Activated CD4-positive, alpha-beta T cell treated with anti-CD3 and anti-CD28 coated beads, Interleukin-2, amount 10 ng/mL, durations not matched to agents 7 days and 5 days (primary cell): Measurements from ENCODE around the gene IGSF3. TPM values are rescaled to one million over a fixed set of nuclear protein-coding genes. Genes with fewer than 3 reads are reported as not detected.
"Not testable (repeated sequence)": the region's sequence is repeated elsewhere in the genome, so short reads cannot be mapped to it uniquely, and the experiment has no call there.

Experiments
- CTCF ChIA-PET: fragments of 350-600 bp; sonication (Branson Sonifier 250); formaldehyde crosslinking; loops from one replicate; lab custom pipeline; 2021; ENCODE audit warnings: antibody characterized with exemption; lab: Charles Lee
- POLR2A ChIA-PET: fragments of 350-600 bp; sonication (Branson Sonifier 250); formaldehyde crosslinking; loops from one replicate; lab custom pipeline; 2021; ENCODE audit warnings: antibody characterized with exemption; lab: Charles Lee
- DNase-seq: peaks from one replicate; pipeline ENCODE4 v3.0.0-alpha.2; 2020
- H3K27ac Mint-ChIP-seq: one replicate; pipeline ENCODE4 v1.8.0; 2021; ENCODE audit warnings: mild to moderate bottlenecking, moderate library complexity, mixed read lengths
- H3K27me3 Mint-ChIP-seq: one replicate; pipeline ENCODE4 v1.8.0; 2021; ENCODE audit warnings: mixed read lengths
- H3K36me3 Mint-ChIP-seq: one replicate; pipeline ENCODE4 v1.8.0; 2021; ENCODE audit warnings: low read depth, mixed read lengths
- H3K4me1 Mint-ChIP-seq: one replicate; pipeline ENCODE4 v1.8.0; 2021; ENCODE audit warnings: mixed read lengths
- H3K4me3 Mint-ChIP-seq: one replicate; pipeline ENCODE4 v1.8.0; 2021; ENCODE audit warnings: mild to moderate bottlenecking, moderate library complexity, mixed read lengths
- H3K9me3 Mint-ChIP-seq: one replicate; pipeline ENCODE4 v1.8.0; 2021; ENCODE audit warnings: mixed read lengths
- total RNA-seq, 2 experiments: library from RNA; stranded (reverse); gene quantifications; one replicate each; pipeline ENCODE4 v1.2.3, GENCODE V29; 2021

IGSF3 gene
- total RNA-seq, 2 experiments from 2014 or later = 0.35 to 0.77 TPM

- H3K9me3 Mint-ChIP-seq, CTCF ChIA-PET: not testable (repeated sequence)
Measured at GRCh38 chr1:116648325-116648724, 19.2 kb downstream of the IGSF3 start.

GRCh38 chr1:116647186-116647585, 20.3 kb downstream of the IGSF3 start:
- H3K4me1 Mint-ChIP-seq, CTCF ChIA-PET, H3K4me3 Mint-ChIP-seq, DNase-seq, H3K36me3 Mint-ChIP-seq, H3K9me3 Mint-ChIP-seq, H3K27me3 Mint-ChIP-seq, H3K27ac Mint-ChIP-seq, POLR2A ChIA-PET: not testable (repeated sequence)

More at GRCh38 chr1:116648325-116648724, 19.2 kb downstream of the IGSF3 start:
- peaks cover 13% of the 10 kb centered on the region for H3K27me3 Mint-ChIP-seq
- H3K27ac Mint-ChIP-seq, H3K4me1 Mint-ChIP-seq, POLR2A ChIA-PET, H3K36me3 Mint-ChIP-seq, H3K4me3 Mint-ChIP-seq, DNase-seq: not testable (repeated sequence)

- POLR2A ChIA-PET, H3K9me3 Mint-ChIP-seq, H3K27ac Mint-ChIP-seq, H3K4me1 Mint-ChIP-seq, H3K27me3 Mint-ChIP-seq, H3K4me3 Mint-ChIP-seq, CTCF ChIA-PET, H3K36me3 Mint-ChIP-seq: not testable (repeated sequence)
- peak; percentile 12 for DNase-seq
Measured at GRCh38 chr1:116646673-116647170, 20.8 kb downstream of the IGSF3 start.

GRCh38 chr1:116645802-116646672, 21.5 kb downstream of the IGSF3 start:
- H3K27me3 Mint-ChIP-seq, H3K9me3 Mint-ChIP-seq, H3K27ac Mint-ChIP-seq, POLR2A ChIA-PET, DNase-seq, H3K4me3 Mint-ChIP-seq, H3K4me1 Mint-ChIP-seq, CTCF ChIA-PET, H3K36me3 Mint-ChIP-seq: not testable (repeated sequence)

- H3K9me3 Mint-ChIP-seq, H3K4me3 Mint-ChIP-seq, H3K36me3 Mint-ChIP-seq, H3K4me1 Mint-ChIP-seq, POLR2A ChIA-PET, DNase-seq, H3K27me3 Mint-ChIP-seq, H3K27ac Mint-ChIP-seq, CTCF ChIA-PET: not testable (repeated sequence)
Measured at GRCh38 chr1:116644993-116645392, 22.5 kb downstream of the IGSF3 start.

GRCh38 chr1:116644096-116644495, 23.4 kb downstream of the IGSF3 start:
- H3K27me3 Mint-ChIP-seq, H3K4me1 Mint-ChIP-seq, POLR2A ChIA-PET, H3K9me3 Mint-ChIP-seq, H3K36me3 Mint-ChIP-seq, CTCF ChIA-PET, DNase-seq, H3K27ac Mint-ChIP-seq, H3K4me3 Mint-ChIP-seq: not testable (repeated sequence)

GRCh38 chr1:116643281-116643751, 24.2 kb downstream of the IGSF3 start:
- DNase-seq, H3K4me3 Mint-ChIP-seq, H3K27ac Mint-ChIP-seq, CTCF ChIA-PET, H3K4me1 Mint-ChIP-seq, POLR2A ChIA-PET, H3K9me3 Mint-ChIP-seq, H3K27me3 Mint-ChIP-seq, H3K36me3 Mint-ChIP-seq: not testable (repeated sequence)

- POLR2A ChIA-PET, H3K27ac Mint-ChIP-seq, H3K4me3 Mint-ChIP-seq, H3K27me3 Mint-ChIP-seq, H3K4me1 Mint-ChIP-seq, DNase-seq, H3K36me3 Mint-ChIP-seq, CTCF ChIA-PET, H3K9me3 Mint-ChIP-seq: not testable (repeated sequence)
Measured at GRCh38 chr1:116642311-116643280, 24.9 kb downstream of the IGSF3 start.

GRCh38 chr1:116637583-116637982, 29.9 kb downstream of the IGSF3 start:
- H3K9me3 Mint-ChIP-seq, POLR2A ChIA-PET, CTCF ChIA-PET, H3K27me3 Mint-ChIP-seq, DNase-seq, H3K4me3 Mint-ChIP-seq, H3K27ac Mint-ChIP-seq, H3K36me3 Mint-ChIP-seq, H3K4me1 Mint-ChIP-seq: not testable (repeated sequence)

GRCh38 chr1:116636584-116636983, 30.9 kb downstream of the IGSF3 start:
- H3K36me3 Mint-ChIP-seq, DNase-seq, H3K27me3 Mint-ChIP-seq, H3K4me1 Mint-ChIP-seq, H3K4me3 Mint-ChIP-seq, H3K27ac Mint-ChIP-seq, CTCF ChIA-PET, H3K9me3 Mint-ChIP-seq, POLR2A ChIA-PET: not testable (repeated sequence)

GRCh38 chr1:116634386-116634785, 33.1 kb downstream of the IGSF3 start:
- H3K4me3 Mint-ChIP-seq, H3K9me3 Mint-ChIP-seq, H3K27me3 Mint-ChIP-seq, POLR2A ChIA-PET, DNase-seq, H3K27ac Mint-ChIP-seq, CTCF ChIA-PET, H3K4me1 Mint-ChIP-seq, H3K36me3 Mint-ChIP-seq: not testable (repeated sequence)

- H3K4me1 Mint-ChIP-seq, POLR2A ChIA-PET, DNase-seq, CTCF ChIA-PET, H3K27ac Mint-ChIP-seq, H3K36me3 Mint-ChIP-seq, H3K4me3 Mint-ChIP-seq, H3K9me3 Mint-ChIP-seq, H3K27me3 Mint-ChIP-seq: not testable (repeated sequence)
Measured at GRCh38 chr1:116631996-116632925, 35.3 kb downstream of the IGSF3 start.
